Epithelial cell of proximal tubule (primary cell): Measurements from ENCODE around the gene NTNG2. TPM values are rescaled to one million over a fixed set of nuclear protein-coding genes. Genes with fewer than 3 reads are reported as not detected.

Source experiments
- DNase-seq: peaks from one replicate; pipeline ENCODE4 v3.0.0-alpha.2; 2011; ENCODE audit warnings: low read depth
- H3K4me3 ChIP-seq: 2 replicates; pipeline ENCODE4 v1.5.1; 2011; ENCODE audit warnings: low read depth, mild to moderate bottlenecking, low read length
- CTCF ChIP-seq: conservative IDR thresholded peaks from 2 replicates; pipeline ENCODE4 v1.5.1; 2012; ENCODE audit warnings: low read depth, mild to moderate bottlenecking, low read length
- total RNA-seq: library from RNA; depleted of rRNA; stranded (reverse); fragments of >200 nt; gene quantifications from 2 replicates; pipeline ENCODE4 v1.2.3, GENCODE V29; 2015

NTNG2 gene
- total RNA-seq, 1 donor from 2014 or later: not detected

GRCh38 chr9:132238026-132238972, 76.4 kb downstream of the NTNG2 start:
- no peak for TF ChIP-seq CTCF
- DNase-seq: no peak
- H3K4me3 ChIP-seq: no peak overlapping the region

GRCh38 chr9:132238992-132239391, 77.1 kb downstream of the NTNG2 start:
- DNase-seq: no peak
- H3K4me3 ChIP-seq: no peak overlapping the region
- no peak for TF ChIP-seq CTCF

GRCh38 chr9:132239518-132239917, 77.7 kb downstream of the NTNG2 start:
- no peak for TF ChIP-seq CTCF
- H3K4me3 ChIP-seq: no peak overlapping the region
- no peak for DNase-seq

- no peak for TF ChIP-seq CTCF
- DNase-seq: no peak
- no peak overlapping the region for H3K4me3 ChIP-seq
Observed at GRCh38 chr9:132239999-132240840, 78.4 kb downstream of the NTNG2 start.

- DNase-seq: no peak
- no peak for TF ChIP-seq CTCF
- H3K4me3 ChIP-seq: peak overlapping the region; percentile 51
Observed at GRCh38 chr9:132240841-132241482, 79.1 kb downstream of the NTNG2 start.

GRCh38 chr9:132241483-132241839, 79.6 kb downstream of the NTNG2 start:
- H3K4me3 ChIP-seq: peak overlapping the region; percentile 51
- DNase-seq: no peak
- TF ChIP-seq CTCF: no peak
